RWPE1 (cell line): ENCODE measurements around the gene RBPMS2.

ENCODE experiments used
- CTCF ChIA-PET: fragments of 350-600 bp; sonication (Branson Sonifier 250); formaldehyde crosslinking; extraction: SDS; loops from one replicate; lab custom pipeline; 2021; lab: Yijun Ruan, JAX
- POLR2A ChIA-PET: fragments of 400-600 bp; formaldehyde crosslinking; extraction: SDS; loops from one replicate; lab custom pipeline; 2020; ENCODE audit warnings: antibody characterized with exemption; ENCODE audit not compliant: low non-redundant PET; lab: Yijun Ruan, JAX
- DNase-seq: peaks from one replicate; pipeline ENCODE4 v3.0.0; 2012; ENCODE audit warnings: low spot score
- H3K27ac ChIP-seq: fragments of 450-650 bp; 2 replicates; pipeline ENCODE4 v1.5.1; 2017
- TF ChIP-seq, protein P1 (sequence below): fragments of 450-650 bp; conservative IDR thresholded peaks from 2 replicates; pipeline ENCODE4 v1.5.1; 2017; ENCODE audit warnings: low read depth, mild to moderate bottlenecking

Gene RBPMS2

DNA sequence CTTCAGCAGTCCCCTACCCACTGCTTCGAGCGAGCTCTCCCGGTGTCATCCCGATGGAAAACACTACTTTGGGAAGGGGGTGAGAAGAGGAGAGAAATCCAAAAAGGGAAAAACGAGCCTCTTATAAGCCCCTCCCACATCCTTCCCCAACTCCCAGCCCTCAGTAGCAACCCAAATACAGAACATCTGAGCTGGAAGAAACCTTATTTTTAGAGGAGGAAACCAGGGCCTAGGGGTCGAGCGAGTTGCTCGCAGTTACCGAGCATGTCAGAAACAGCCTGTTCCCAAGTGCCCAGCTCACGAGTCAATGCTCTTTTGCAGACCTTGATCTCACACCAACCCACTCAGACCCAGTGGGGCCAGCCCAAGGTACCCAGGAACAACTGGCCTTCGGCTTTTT, 14.2 kb downstream of the RBPMS2 start:
- ChIA-PET POLR2A (no interaction called here), CTCF (interaction anchor here (0.8 kb wide), 1 partner anchor 49 kb away, joined by 12 read pairs; no protein-coding TSS in a partner anchor)

DNA sequence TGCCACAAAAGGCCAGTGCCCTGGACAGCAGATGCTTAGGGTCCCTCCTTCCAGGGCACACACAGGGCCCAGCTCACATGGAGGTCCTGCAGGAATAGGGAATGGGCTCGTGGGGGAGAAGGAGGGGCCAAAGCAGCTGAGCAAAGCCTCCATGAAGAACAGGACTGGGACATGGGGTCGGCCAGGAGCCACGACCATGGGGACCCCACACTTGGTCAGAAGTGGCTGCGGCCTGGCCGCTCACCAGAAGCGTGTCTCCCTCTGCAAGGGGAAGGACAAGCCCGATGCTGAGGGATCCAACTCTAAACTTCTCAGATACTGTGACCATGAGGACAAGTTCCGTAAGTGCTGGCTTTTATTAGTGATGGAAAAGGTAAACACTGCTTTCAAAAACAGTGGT, 15.3 kb downstream of the RBPMS2 start:
- no peak overlapping the region for H3K27ac ChIP-seq

More for the DNA sequence above, 14.2 kb downstream of the RBPMS2 start:
- no peak for DNase-seq
- no peak overlapping the region for H3K27ac ChIP-seq
- TF ChIP-seq, protein P1, sequence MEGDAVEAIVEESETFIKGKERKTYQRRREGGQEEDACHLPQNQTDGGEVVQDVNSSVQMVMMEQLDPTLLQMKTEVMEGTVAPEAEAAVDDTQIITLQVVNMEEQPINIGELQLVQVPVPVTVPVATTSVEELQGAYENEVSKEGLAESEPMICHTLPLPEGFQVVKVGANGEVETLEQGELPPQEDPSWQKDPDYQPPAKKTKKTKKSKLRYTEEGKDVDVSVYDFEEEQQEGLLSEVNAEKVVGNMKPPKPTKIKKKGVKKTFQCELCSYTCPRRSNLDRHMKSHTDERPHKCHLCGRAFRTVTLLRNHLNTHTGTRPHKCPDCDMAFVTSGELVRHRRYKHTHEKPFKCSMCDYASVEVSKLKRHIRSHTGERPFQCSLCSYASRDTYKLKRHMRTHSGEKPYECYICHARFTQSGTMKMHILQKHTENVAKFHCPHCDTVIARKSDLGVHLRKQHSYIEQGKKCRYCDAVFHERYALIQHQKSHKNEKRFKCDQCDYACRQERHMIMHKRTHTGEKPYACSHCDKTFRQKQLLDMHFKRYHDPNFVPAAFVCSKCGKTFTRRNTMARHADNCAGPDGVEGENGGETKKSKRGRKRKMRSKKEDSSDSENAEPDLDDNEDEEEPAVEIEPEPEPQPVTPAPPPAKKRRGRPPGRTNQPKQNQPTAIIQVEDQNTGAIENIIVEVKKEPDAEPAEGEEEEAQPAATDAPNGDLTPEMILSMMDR: no peak

DNA sequence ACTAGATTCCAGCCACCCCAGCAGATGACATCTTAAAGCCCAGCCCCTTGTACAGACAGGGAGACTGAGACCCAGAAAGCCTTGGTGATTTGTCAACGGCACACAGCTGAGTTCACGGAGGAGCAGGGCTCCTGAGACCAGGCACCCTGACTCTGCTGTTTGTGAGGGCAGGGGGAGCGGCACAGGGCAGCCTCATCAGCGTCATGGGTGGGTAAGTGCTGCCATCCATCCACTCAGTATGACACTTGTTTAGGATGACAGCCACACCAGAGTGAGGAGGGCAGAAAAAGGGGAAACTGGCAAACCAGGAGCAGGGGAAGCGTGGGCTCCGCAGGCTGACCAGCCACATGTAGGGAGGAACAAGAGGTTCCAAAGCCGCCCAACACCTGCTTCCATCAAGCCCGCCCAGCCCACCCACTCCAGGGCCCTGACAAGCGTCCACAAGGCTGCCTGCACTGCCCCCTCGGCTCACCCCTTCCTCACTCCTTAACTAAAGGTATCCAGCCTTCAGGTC, 19.9 kb downstream of the RBPMS2 start:
- CTCF ChIA-PET: interaction anchor here (0.7 kb wide), 1 partner anchor 272 kb away, joined by 3 read pairs; no protein-coding TSS in a partner anchor
- H3K27ac ChIP-seq: no peak overlapping the region
- POLR2A ChIA-PET: no interaction called here
- TF ChIP-seq, protein P1: no peak
- DNase-seq: no peak

More for the DNA sequence above, 15.3 kb downstream of the RBPMS2 start:
- CTCF ChIA-PET: no interaction called here
- TF ChIP-seq, protein P1: no peak
- POLR2A ChIA-PET: no interaction called here
- DNase-seq: no peak

DNA sequence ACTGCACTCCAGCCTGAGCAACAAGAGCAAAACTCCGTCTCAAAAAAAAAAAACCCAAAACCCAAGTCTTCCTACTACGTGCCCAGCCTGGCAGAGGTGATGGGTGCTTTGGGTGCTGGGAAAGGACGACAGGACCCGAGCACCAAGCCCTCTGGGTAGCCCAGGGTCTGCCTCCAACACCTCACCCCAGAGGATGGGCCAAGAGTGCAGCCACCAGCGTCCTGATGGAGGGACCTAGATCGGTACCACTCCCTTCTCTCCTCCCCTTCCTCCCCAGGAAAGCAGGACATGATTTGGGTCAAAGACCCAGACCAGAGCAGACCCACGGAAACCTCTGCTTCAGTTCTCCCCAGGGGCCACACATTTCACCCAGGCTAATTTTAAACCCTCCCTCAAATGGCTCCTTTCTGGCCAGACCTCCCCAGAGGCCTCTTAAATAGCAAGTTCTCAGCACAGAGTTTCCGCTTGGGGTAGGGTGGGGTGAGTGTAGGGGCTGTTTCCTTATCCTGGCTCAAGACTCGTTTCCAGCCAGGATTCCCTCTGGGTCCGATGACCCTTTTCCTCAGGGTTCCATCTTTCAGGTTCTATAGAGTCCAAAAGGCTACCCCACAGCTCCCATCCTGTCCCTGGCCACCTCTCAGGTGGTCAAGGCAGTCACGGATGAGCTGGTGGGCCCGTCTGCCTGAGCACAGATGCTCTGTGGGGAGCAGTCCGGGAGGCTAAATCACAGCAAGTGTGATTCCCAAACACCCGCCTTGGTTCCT, 20.5 kb downstream of the RBPMS2 start:
- H3K27ac ChIP-seq: no peak overlapping the region
- TF ChIP-seq, protein P1: no peak
- POLR2A ChIA-PET: no interaction called here
- DNase-seq: no peak
- CTCF ChIA-PET: interaction anchor here (0.7 kb wide), 1 partner anchor 272 kb away, joined by 3 read pairs; no protein-coding TSS in a partner anchor

DNA sequence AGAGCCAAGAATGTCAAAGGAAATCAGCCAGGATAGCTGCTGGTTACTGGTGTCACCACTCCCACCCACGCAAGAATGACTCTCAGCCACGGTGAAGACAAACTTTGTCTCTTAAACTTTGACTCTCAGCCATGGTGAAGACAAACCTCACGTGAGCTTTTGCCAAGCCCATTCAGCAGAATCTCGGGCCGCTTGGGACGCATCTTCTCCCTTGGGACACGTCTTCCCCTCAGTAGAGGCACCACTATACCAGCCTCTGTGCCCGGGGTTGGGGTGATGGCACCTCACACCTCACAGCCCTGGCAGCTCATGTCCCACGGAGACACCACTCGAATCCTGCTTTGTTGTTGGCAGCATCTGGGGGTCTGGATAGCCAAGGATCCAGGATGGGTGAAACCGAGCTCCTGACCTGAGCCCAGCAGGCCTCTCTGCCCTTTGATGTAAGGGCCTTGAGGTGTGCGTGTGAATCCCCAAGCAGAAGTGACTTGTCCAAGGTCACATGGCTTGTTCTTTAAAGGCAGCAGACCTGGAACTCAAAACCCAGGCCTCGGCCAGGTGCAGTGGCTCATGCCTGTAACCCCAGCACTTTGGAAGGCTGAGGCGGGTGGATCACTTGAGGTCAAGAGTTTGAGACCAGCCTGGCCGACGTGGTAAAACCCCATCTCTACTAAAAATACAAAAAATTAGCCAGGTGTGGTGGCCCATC, 21.8 kb downstream of the RBPMS2 start:
- ChIA-PET CTCF (no interaction called here), POLR2A (no interaction called here)
- no peak for DNase-seq
- no peak overlapping the region for H3K27ac ChIP-seq
- TF ChIP-seq, protein P1: no peak

DNA sequence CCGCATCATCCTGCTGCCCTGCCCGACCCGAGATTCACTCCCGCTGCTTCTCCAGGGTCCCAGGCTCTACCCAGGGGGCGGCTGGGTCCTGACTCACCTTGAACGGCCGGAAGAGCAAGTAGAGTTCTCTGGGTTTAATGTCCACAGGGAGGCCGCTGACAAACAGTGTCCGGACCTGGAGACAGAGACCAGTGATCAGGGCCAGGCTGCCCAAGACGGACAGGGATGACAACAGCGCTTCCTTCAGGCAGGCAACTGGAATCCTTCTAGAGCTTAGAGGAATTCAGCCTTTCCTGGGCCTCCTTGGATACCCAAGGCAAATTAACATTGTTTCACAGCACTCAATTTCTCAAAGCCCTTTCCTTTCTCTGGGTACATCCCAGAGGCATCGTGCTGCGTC, 23.9 kb downstream of the RBPMS2 start:
- TF ChIP-seq, protein P1: no peak
- no peak overlapping the region for H3K27ac ChIP-seq
- POLR2A ChIA-PET: no interaction called here
- DNase-seq: no peak
- CTCF ChIA-PET: interaction anchor here (0.6 to 1.0 kb wide), 2 partner anchors 20 to 30 kb away, joined by 3 to 4 read pairs; no protein-coding TSS in a partner anchor
